NB4 (cell line): ENCODE data around the gene PKNOX2.

Source experiments
- DNase-seq: peaks from one replicate; pipeline ENCODE4 v3.0.0; 2010; ENCODE audit warnings: low read depth
- H3K4me3 ChIP-seq: one replicate; pipeline ENCODE4 v1.5.1; 2011; ENCODE audit warnings: mild to moderate bottlenecking, low read depth, low read length, moderate library complexity
- MYC ChIP-seq: IDR thresholded peaks from 2 replicates; pipeline ENCODE4 v1.6.1; 2011; ENCODE audit warnings: low read depth, low read length
- POLR2A ChIP-seq: IDR thresholded peaks from 2 replicates; pipeline ENCODE4 v1.6.1; 2011; ENCODE audit warnings: mild to moderate bottlenecking; ENCODE audit not compliant: insufficient read length; ENCODE audit errors: extremely low read depth
- TF ChIP-seq, protein P1 (sequence below): IDR thresholded peaks from 2 replicates; pipeline ENCODE4 v1.6.1; 2011; ENCODE audit warnings: low read depth, low read length
- TF ChIP-seq, protein P2 (sequence below): IDR thresholded peaks from one replicate; pipeline ENCODE4 v1.5.1; 2012; ENCODE audit warnings: low read depth, low read length

Gene PKNOX2

DNA sequence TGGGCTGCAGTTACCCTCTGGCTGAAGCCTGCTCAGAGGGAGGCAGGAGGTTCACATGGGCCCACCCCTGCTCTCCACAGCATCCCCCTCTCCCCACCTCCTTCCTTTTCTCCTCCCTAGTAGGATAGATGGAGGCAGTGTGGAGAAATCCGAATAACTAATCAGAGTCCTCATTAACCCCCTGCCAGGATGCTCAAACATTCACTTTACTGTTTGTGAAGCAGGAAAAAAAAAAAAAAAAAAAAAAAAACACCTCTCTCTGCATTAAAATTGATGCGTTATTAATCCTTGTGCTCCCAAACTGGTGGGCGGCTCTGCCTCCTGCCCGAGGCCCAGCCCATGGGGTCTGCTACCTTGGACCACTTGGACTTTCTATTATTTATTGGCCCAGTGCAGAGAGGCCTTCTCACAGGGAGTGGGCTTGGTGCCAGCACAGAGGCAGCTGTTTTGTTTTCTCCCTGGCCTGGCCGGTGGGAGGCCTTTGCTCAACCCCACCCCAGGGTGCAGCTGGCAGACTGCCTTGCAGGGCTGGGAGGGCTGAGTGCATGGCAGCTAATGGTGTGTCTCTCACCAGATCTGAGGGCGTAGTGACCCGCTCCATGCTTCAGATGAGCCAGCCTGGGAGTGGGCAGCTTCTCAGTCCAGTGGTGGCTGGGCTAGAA, 150.7 kb downstream of the PKNOX2 start:
- DNase-seq, result no peak
- H3K4me3 ChIP-seq, result no peak overlapping the region
- TF ChIP-seq, protein P1, sequence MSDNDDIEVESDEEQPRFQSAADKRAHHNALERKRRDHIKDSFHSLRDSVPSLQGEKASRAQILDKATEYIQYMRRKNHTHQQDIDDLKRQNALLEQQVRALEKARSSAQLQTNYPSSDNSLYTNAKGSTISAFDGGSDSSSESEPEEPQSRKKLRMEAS, result no peak
- TF ChIP-seq MYC, result no peak
- TF ChIP-seq, protein P2, sequence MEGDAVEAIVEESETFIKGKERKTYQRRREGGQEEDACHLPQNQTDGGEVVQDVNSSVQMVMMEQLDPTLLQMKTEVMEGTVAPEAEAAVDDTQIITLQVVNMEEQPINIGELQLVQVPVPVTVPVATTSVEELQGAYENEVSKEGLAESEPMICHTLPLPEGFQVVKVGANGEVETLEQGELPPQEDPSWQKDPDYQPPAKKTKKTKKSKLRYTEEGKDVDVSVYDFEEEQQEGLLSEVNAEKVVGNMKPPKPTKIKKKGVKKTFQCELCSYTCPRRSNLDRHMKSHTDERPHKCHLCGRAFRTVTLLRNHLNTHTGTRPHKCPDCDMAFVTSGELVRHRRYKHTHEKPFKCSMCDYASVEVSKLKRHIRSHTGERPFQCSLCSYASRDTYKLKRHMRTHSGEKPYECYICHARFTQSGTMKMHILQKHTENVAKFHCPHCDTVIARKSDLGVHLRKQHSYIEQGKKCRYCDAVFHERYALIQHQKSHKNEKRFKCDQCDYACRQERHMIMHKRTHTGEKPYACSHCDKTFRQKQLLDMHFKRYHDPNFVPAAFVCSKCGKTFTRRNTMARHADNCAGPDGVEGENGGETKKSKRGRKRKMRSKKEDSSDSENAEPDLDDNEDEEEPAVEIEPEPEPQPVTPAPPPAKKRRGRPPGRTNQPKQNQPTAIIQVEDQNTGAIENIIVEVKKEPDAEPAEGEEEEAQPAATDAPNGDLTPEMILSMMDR, result no peak
- TF ChIP-seq POLR2A, result no peak

DNA sequence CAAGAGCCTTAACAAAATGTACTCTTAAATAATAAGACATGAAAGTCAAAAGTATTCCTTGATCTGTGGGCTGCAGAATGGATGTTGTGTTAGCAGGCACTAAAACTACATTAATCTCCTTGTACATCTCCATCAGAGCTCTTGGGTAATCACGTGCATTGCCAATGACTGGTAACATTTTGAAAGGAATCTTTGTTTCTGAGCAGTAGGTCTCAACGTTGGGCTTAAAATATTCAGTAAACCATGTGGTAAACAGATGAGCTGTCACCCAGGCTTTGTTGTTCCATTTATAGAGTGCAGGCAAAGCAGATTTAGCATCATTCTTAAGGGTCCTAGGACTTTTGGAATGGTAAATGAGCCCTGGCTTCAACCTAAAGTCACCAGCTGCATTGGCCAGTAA, 152.9 kb downstream of the PKNOX2 start:
- H3K4me3 ChIP-seq, result no peak overlapping the region
- TF ChIP-seq MYC, result no peak
- TF ChIP-seq, protein P1, result no peak
- no peak for TF ChIP-seq POLR2A
- TF ChIP-seq, protein P2, result no peak
- DNase-seq, result no peak

DNA sequence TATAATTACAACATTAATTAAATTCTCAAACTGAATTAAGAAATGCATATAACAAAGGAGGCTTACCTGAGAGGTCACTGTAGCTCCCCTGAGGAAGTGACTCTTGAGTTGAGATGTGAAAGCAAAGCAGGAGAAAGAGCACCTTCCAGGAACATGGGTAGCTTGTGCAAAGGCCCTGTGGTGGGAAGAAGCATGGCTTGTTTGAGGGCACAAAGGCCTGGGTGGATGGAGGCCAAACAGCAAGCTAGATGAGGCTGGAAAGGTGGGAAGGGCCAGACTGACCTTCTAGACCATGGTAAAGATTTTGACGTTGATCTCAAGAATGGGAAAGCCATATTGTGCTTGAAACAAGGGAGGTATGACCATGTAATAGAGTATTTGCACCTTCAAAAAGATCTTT, 155.1 kb downstream of the PKNOX2 start:
- H3K4me3 ChIP-seq, result no peak overlapping the region
- DNase-seq, result no peak
- TF ChIP-seq, protein P1, result no peak
- TF ChIP-seq, protein P2, result no peak
- TF ChIP-seq MYC (no peak), POLR2A (no peak)

DNA sequence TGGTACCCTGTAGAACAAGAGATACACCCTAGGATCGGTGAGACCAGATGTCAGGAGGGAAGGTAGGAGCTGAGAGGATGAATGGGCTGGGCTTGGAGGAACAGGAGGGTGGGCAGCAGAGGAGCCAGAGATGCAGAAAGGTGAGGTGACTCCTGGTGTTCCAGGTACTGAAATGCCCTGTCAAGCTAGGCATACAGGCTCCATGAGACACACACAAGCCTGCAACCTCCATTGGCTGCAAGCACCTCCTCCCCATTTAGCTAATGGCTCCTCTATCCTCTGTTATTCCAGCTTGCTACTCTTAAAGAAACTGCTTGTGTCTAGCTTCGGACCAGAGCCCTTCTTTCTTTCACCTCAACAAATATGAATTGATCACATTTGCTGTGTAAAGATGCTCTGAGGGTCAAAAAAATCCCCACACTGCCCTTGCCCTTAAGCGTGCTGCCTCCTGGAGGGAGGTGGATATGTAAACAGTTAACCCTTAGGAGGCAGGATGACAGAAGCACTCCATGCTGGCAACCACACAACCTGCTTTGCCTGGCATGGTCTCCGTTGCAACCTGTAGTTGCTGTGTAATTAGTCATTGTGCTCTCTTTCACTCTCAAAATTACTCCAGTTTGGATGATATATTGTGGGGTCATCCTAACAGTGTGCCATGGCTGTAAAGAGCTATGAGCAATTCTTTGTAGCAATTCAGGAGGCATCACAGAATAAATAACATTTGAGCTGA, 156.0 kb downstream of the PKNOX2 start:
- no peak overlapping the region for H3K4me3 ChIP-seq
- no peak for DNase-seq
- TF ChIP-seq, protein P2, result no peak
- TF ChIP-seq MYC (no peak), POLR2A (no peak)
- TF ChIP-seq, protein P1, result no peak

DNA sequence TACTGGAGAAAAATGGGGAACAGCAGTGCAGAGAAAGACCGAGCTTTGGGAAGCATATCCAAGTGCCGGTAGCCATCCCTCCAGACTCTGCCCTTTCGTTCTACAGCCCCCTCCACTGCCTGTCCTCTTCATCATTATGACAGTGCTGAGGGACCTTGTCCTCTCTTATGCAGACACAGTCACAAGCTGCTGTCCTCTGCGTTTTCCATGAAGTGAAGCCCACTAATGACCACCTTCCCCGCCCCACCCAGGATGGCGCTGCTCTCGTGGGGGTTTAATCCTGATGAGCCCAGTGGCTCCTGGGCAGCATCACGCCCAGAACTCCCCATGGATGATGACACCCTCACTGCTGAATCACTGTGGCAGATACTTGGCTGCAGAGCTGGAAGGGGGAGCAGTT, 157.7 kb downstream of the PKNOX2 start:
- DNase-seq, result no peak
- no peak overlapping the region for H3K4me3 ChIP-seq
- TF ChIP-seq MYC, result no peak
- TF ChIP-seq, protein P2, result no peak
- TF ChIP-seq, protein P1, result no peak
- TF ChIP-seq POLR2A, result no peak
